Uterus (tissue), 4 donors: Measurements from ENCODE around the gene TSEN34. TPM values are rescaled to one million over a fixed set of nuclear protein-coding genes. Genes with fewer than 3 reads are reported as not detected.

Source experiments
- DNase-seq, 2 donors: peaks; one replicate each; pipeline ENCODE4 v3.0.0-alpha.2; 2019 to 2020
- H3K27ac ChIP-seq, 2 donors: fragments of 200-600 bp; sonication (generic); 1 replicate in 1 of 2; 2 replicates in 1 of 2; pipeline ENCODE4 v1.5.1; 2016 to 2018
- H3K27me3 ChIP-seq, 2 donors: fragments of 200-600 bp; sonication (generic); one replicate each; pipeline ENCODE4 v1.5.1; 2018 to 2019; ENCODE audit warnings: control low read depth in 1 of 2
- H3K36me3 ChIP-seq, 2 donors: fragments of 200-600 bp; sonication (generic); one replicate each; pipeline ENCODE4 v1.5.1; 2019; ENCODE audit warnings: control low read depth in 1 of 2
- H3K4me1 ChIP-seq, 2 donors: fragments of 200-600 bp; sonication (generic); one replicate each; pipeline ENCODE4 v1.5.1; 2018 to 2019; ENCODE audit warnings: control low read depth in 1 of 2
- H3K4me3 ChIP-seq, 2 donors: fragments of 200-600 bp; sonication (generic); 1 replicate in 1 of 2; 2 replicates in 1 of 2; pipeline ENCODE4 v1.5.1; 2018 to 2019; ENCODE audit warnings: mild to moderate bottlenecking in 1 of 2
- H3K9me3 ChIP-seq, 2 donors: fragments of 200-600 bp; sonication (generic); one replicate each; pipeline ENCODE4 v1.5.1; 2019; ENCODE audit warnings: control low read depth in 1 of 2
- POLR2A ChIP-seq, 2 donors: fragments of 450-650 bp; IDR thresholded peaks; one replicate each; pipeline ENCODE4 v1.6.1; 2016; ENCODE audit warnings: antibody characterized with exemption in 2 of 2, mild to moderate bottlenecking in 1 of 2, moderate library complexity in 1 of 2
- intact Hi-C: fragments of 100-400 bp; cut with DNase I; formaldehyde crosslinking; loops from one replicate; pipeline ENCODE4 v1.15.1; 2023; ENCODE audit warnings: low total_unique reads
- total RNA-seq, 4 donors: library from RNA; depleted of rRNA in 3 of 4; stranded (reverse); fragments of >200 nt in 3 of 4; gene quantifications; one replicate each; pipeline versions ENCODE4 v1.1.0 to v1.2.4, GENCODE V29; 2014 to 2023
- TF ChIP-seq, protein P1 (sequence below), 4 experiments: fragments of 200-600 bp in 2 of 4; fragments of 450-650 bp in 2 of 4; sonication (generic) in 2 of 4; IDR thresholded peaks; one replicate each; pipeline ENCODE4 v1.5.1; 2016 to 2019; ENCODE audit warnings: antibody characterized with exemption in 4 of 4, mild to moderate bottlenecking in 2 of 4, moderate library complexity in 1 of 4
- donor health status: DM: yes; HTN: yes; CAD: no.

Gene TSEN34
- total RNA-seq, 4 donors from 2014 or later, result 13.1 to 66.4 (median 32.2) TPM

DNA sequence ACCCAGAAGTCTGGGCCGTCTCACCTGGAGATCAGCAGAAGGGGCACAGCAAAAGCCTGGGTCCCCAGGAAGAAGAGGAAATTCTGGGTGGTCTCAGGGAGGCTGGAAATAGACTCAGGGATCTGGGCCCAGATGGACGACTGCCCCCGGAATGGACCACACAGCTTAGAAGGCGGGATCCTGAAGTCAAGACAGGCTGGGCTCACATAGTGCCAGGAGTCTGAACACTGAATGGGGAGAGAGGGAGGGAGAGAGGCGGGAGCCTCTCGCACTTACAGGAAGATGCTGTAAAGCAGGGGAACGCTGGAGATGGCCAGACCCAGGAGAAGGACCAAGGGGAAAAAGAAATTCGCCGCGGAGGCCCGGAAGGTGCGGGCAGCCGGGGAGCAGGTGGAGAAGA lies 30.3 kb upstream of the TSEN34 start:
- intact Hi-C loops, result no loop called here

DNA sequence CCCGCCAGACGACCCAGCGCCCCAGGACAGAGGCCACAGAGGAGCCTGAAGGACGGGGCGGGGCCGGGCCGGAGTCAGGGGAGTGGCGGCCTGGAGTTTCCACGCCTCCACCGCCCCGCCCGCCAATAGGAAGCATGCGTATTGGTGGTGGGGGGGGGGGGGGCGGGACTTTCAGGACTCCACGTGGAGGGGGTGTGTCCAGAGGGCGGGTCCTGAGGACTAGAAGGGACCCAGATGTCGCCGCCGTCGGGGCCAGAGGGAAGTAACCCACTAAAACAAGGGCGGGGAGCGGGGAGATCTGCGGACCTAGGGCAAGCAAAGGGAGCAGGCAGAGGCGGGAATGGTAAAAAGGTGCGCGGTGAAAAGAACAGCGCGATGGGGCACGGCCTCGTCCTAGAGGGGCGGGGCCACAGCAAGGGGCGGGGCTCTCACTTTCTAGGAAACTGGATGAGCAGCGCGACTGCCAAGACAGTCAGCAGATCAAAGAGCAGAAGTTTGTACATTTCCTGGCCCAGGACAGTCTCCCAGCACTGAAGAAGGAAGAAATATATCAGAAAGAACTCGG lies 28.8 kb upstream of the TSEN34 start:
- Histone ChIP-seq H3K27me3 (no peaks in the 10 kb centered on the region), H3K9me3 (no peaks in the 10 kb centered on the region), H3K36me3 (no peaks in the 10 kb centered on the region), H3K27ac (peak overlapping the region in 1 of 2 donors; percentile 46), H3K4me1 (peaks cover 0 to 4% of the 10 kb centered on the region in 2 donors), H3K4me3 (peak overlapping the region; percentile 16 to 34)
- peak; percentile 82 to 89 for DNase-seq
- intact Hi-C loops, result no loop called here
- TF ChIP-seq, protein P1, sequence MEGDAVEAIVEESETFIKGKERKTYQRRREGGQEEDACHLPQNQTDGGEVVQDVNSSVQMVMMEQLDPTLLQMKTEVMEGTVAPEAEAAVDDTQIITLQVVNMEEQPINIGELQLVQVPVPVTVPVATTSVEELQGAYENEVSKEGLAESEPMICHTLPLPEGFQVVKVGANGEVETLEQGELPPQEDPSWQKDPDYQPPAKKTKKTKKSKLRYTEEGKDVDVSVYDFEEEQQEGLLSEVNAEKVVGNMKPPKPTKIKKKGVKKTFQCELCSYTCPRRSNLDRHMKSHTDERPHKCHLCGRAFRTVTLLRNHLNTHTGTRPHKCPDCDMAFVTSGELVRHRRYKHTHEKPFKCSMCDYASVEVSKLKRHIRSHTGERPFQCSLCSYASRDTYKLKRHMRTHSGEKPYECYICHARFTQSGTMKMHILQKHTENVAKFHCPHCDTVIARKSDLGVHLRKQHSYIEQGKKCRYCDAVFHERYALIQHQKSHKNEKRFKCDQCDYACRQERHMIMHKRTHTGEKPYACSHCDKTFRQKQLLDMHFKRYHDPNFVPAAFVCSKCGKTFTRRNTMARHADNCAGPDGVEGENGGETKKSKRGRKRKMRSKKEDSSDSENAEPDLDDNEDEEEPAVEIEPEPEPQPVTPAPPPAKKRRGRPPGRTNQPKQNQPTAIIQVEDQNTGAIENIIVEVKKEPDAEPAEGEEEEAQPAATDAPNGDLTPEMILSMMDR (IDR thresholded peaks at IDR 0.05), result no peak
- TF ChIP-seq POLR2A (IDR thresholded peaks at IDR 0.05), result no peak

More for the DNA sequence above, 30.3 kb upstream of the TSEN34 start:
- Histone ChIP-seq H3K9me3 (no peaks in the 10 kb centered on the region), H3K4me1 (peaks cover 0 to 4% of the 10 kb centered on the region in 2 donors), H3K36me3 (no peaks in the 10 kb centered on the region), H3K27ac (peak overlapping the region; percentile 77 to 85), H3K4me3 (peak overlapping the region; percentile 49 to 56), H3K27me3 (no peaks in the 10 kb centered on the region)
- TF ChIP-seq POLR2A (IDR thresholded peaks at IDR 0.05), result no peak
- TF ChIP-seq, protein P1 (IDR thresholded peaks at IDR 0.05), result no peak
- no peak for DNase-seq

DNA sequence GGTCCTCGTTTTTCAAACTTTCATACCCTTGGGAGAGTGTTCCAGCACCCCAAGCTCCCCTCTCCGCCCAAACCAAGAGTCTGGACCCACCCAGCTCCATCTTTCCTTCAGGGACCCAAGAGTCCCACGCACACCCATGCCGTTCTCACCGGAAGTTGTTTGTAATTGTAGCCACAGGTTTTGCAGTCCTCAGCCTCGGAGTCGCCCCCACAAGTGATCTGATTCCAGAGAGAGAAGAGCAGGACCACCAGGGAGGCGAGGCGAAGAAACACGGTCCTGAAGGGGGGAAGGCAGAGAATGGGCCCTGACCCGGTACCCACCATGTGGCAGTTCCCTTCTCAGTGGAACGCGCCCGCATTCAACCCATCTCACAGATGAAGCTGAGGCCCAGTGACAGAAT lies 28.2 kb upstream of the TSEN34 start:
- H3K27ac ChIP-seq, result no peak overlapping the region
- H3K4me3 ChIP-seq, result no peak overlapping the region
- intact Hi-C loops, result no loop called here
- peaks cover 0 to 4% of the 10 kb centered on the region in 2 donors for H3K4me1 ChIP-seq
- TF ChIP-seq POLR2A (IDR thresholded peaks at IDR 0.05), result no peak
- TF ChIP-seq, protein P1 (IDR thresholded peaks at IDR 0.05), result no peak
- no peaks in the 10 kb centered on the region for H3K9me3 ChIP-seq
- DNase-seq, result no peak
- H3K36me3 ChIP-seq, result no peaks in the 10 kb centered on the region
- H3K27me3 ChIP-seq, result no peaks in the 10 kb centered on the region

DNA sequence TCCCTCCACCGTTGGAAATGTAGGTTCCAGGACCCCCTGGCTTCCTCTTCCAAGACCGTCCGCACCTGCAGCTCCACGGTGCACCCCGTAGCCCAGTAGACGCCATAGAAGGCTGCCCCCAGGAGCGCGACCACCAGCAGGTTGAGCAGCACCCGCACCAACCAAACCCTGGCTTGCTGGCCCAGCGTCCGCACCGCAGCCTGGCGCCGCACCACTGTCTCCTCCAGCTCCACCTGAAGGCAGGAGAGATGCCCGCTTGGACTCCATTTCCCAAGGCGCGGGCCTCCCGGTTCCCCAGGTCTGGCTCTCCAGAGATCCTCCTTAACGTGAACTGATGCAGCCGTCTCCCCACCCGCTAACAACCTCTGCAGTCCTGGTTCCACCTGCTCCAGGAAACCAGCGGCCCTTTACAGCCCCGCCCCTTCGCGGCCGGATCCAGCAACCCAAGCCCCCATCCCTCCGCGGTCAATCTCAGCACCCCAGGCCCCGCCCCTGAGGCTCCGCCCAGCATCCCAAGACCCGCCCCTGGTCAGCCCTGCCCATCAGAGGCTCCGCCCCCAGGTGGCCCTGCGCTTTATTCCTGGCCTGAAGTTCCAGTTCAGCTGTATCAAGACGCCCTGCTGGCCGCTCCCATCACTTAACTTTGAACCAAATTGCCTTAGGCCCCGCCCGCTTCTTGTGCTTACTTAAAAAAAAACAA lies 26.6 kb upstream of the TSEN34 start:
- H3K4me3 ChIP-seq, result no peak overlapping the region
- no peak overlapping the region for H3K27ac ChIP-seq
- intact Hi-C loops, result no loop called here
- H3K9me3 ChIP-seq, result no peaks in the 10 kb centered on the region
- TF ChIP-seq, protein P1 (IDR thresholded peaks at IDR 0.05), result no peak
- TF ChIP-seq POLR2A (IDR thresholded peaks at IDR 0.05), result no peak
- no peaks in the 10 kb centered on the region for H3K27me3 ChIP-seq
- no peaks in the 10 kb centered on the region for H3K4me1 ChIP-seq
- no peaks in the 10 kb centered on the region for H3K36me3 ChIP-seq
- DNase-seq, result peak in 1 of 2 donors; percentile 61

DNA sequence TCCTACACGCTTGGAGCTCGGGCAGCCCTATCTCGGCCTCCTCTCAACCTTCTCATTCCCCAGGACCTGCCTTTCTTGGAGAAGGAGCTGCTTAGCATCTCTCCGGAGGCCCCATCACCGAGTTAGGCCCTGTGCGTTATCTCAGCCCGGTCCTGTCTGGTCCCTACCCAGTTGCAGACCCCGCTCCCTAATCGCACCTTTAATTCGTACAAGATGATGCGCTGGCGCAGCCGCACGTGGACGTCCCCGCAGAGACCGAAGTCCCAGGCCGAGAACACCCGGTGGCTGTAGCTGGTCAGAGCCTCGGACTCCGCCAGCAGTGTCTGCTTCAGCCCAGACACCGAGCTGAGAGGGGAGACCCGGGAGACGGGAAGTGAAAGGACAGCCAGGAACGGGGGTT lies 25.9 kb upstream of the TSEN34 start:
- Histone ChIP-seq H3K36me3 (no peaks in the 10 kb centered on the region), H3K27ac (no peak overlapping the region), H3K4me1 (no peaks in the 10 kb centered on the region), H3K27me3 (no peaks in the 10 kb centered on the region), H3K4me3 (no peak overlapping the region), H3K9me3 (no peaks in the 10 kb centered on the region)
- no peak for TF ChIP-seq POLR2A (IDR thresholded peaks at IDR 0.05)
- TF ChIP-seq, protein P1 (IDR thresholded peaks at IDR 0.05), result no peak
- DNase-seq, result no peak
- intact Hi-C loops, result no loop called here
